HT-29 (cell line): ENCODE data around the gene CYBB. TPM values are rescaled to one million over a fixed set of nuclear protein-coding genes. Genes with fewer than 3 reads are reported as not detected.

Experiments used
- DNase-seq: peaks from one replicate; pipeline ENCODE4 v3.0.0-alpha.2; 2015; ENCODE audit warnings: low spot score
- total RNA-seq: library from RNA; depleted of rRNA; stranded (reverse); fragments of >200 nt; shearing (Covaris generic); gene quantifications from 2 replicates; pipeline ENCODE4 v1.2.3, GENCODE V29; 2014

The CYBB gene
- total RNA-seq, 1 experiment from 2014 or later = 0.58 TPM

GRCh38 chrX:37785569-37785968 is 5.7 kb downstream of the CYBB start:
- no peak for DNase-seq

- no peak for DNase-seq
Observed at GRCh38 chrX:37786624-37787422, 7.0 kb downstream of the CYBB start.

- no peak for DNase-seq
Observed at GRCh38 chrX:37787423-37787869, 7.6 kb downstream of the CYBB start.

GRCh38 chrX:37796310-37796709 is 16.5 kb downstream of the CYBB start:
- no peak for DNase-seq

- DNase-seq = no peak
Observed at GRCh38 chrX:37796805-37797204, 16.9 kb downstream of the CYBB start.

GRCh38 chrX:37799936-37800335 is 20.1 kb downstream of the CYBB start:
- no peak for DNase-seq

- DNase-seq = no peak
Observed at GRCh38 chrX:37800717-37801116, 20.9 kb downstream of the CYBB start.

GRCh38 chrX:37802028-37802427 is 22.2 kb downstream of the CYBB start:
- DNase-seq = no peak

- no peak for DNase-seq
Observed at GRCh38 chrX:37803057-37803456, 23.2 kb downstream of the CYBB start.

GRCh38 chrX:37809970-37810369 is 30.1 kb downstream of the CYBB start:
- DNase-seq = no peak

GRCh38 chrX:37812110-37812509 is 32.3 kb downstream of the CYBB start:
- DNase-seq = no peak

- DNase-seq = no peak
Observed at GRCh38 chrX:37813570-37813969, 33.7 kb downstream of the CYBB start.

GRCh38 chrX:37815366-37815765 is 35.5 kb downstream of the CYBB start:
- no peak for DNase-seq

GRCh38 chrX:37816766-37817165 is 36.9 kb downstream of the CYBB start:
- no peak for DNase-seq

- DNase-seq = no peak
Observed at GRCh38 chrX:37817176-37817575, 37.3 kb downstream of the CYBB start.

GRCh38 chrX:37817579-37817978 is 37.7 kb downstream of the CYBB start:
- no peak for DNase-seq

GRCh38 chrX:37818031-37818430 is 38.2 kb downstream of the CYBB start:
- DNase-seq = no peak

- no peak for DNase-seq
Observed at GRCh38 chrX:37820646-37821045, 40.8 kb downstream of the CYBB start.

- DNase-seq = no peak
Observed at GRCh38 chrX:37824491-37825214, 44.8 kb downstream of the CYBB start.

- DNase-seq = peak; percentile 59
Observed at GRCh38 chrX:37825215-37825842, 45.5 kb downstream of the CYBB start.

- no peak for DNase-seq
Observed at GRCh38 chrX:37829721-37830120, 49.9 kb downstream of the CYBB start.

- DNase-seq = no peak
Observed at GRCh38 chrX:37830371-37830770, 50.5 kb downstream of the CYBB start.

- DNase-seq = no peak
Observed at GRCh38 chrX:37834937-37835336, 55.1 kb downstream of the CYBB start.
